Astrocyte (in vitro differentiated cells and primary cell): ENCODE measurements around the gene GRM5.

Experiments
- EZH2 ChIP-seq: IDR thresholded peaks from 2 replicates; pipeline ENCODE4 v1.6.1; 2012; ENCODE audit warnings: mild to moderate bottlenecking, low read length, inconsistent platforms; ENCODE audit not compliant: insufficient read depth
- TF ChIP-seq, protein P1 (sequence below): IDR thresholded peaks from 2 replicates; pipeline ENCODE4 v1.5.1; 2011; ENCODE audit warnings: low read depth, mild to moderate bottlenecking, inconsistent platforms, low read length, moderate library complexity; ENCODE audit not compliant: insufficient read depth

DNA sequence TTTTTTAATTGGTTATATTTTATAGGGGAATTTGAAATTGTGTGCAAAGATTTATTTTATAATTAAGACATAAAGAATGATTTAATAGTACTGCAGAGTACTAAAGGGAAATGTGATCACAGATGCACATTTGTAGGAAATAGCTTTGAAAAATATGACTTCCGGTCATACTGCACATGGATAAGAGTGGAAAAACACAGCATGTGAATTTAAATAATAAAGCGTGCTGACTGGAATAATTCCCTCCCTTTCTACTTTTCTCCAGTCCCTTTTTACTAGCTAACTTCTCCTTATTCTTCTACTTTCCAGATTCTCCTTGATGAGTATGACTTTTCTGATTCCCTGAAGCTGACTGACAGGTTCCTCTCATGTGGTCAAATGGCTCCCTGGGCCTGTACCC lies 489.9 kb downstream of the GRM5 start:
- TF ChIP-seq, protein P1, sequence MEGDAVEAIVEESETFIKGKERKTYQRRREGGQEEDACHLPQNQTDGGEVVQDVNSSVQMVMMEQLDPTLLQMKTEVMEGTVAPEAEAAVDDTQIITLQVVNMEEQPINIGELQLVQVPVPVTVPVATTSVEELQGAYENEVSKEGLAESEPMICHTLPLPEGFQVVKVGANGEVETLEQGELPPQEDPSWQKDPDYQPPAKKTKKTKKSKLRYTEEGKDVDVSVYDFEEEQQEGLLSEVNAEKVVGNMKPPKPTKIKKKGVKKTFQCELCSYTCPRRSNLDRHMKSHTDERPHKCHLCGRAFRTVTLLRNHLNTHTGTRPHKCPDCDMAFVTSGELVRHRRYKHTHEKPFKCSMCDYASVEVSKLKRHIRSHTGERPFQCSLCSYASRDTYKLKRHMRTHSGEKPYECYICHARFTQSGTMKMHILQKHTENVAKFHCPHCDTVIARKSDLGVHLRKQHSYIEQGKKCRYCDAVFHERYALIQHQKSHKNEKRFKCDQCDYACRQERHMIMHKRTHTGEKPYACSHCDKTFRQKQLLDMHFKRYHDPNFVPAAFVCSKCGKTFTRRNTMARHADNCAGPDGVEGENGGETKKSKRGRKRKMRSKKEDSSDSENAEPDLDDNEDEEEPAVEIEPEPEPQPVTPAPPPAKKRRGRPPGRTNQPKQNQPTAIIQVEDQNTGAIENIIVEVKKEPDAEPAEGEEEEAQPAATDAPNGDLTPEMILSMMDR = no peak
- TF ChIP-seq EZH2 = no peak
